Mucosa of stomach (tissue), 1 donor: ENCODE measurements around the gene WDR43.
A peak's percentile ranks its signal among the peaks of the same experiment; 100 is the strongest.

Experiments used
- H3K27me3 ChIP-seq: one replicate; pipeline ENCODE4 v1.7.0; 2013; ENCODE audit warnings: mild to moderate bottlenecking, low read length; ENCODE audit not compliant: control insufficient read depth, insufficient read depth
- H3K36me3 ChIP-seq: one replicate; pipeline ENCODE4 v1.7.0; 2013; ENCODE audit warnings: low read length; ENCODE audit not compliant: control insufficient read depth, insufficient read depth
- H3K4me1 ChIP-seq: one replicate; pipeline ENCODE4 v1.7.0; 2013; ENCODE audit warnings: mild to moderate bottlenecking, low read length; ENCODE audit not compliant: control insufficient read depth, insufficient read depth
- H3K4me3 ChIP-seq: one replicate; pipeline ENCODE4 v1.7.0; 2013; ENCODE audit warnings: low read length
- H3K9ac ChIP-seq: one replicate; pipeline ENCODE4 v1.7.0; 2013; ENCODE audit warnings: mild to moderate bottlenecking, low read length, moderate library complexity
- H3K9me3 ChIP-seq: one replicate; pipeline ENCODE4 v1.7.0; 2013; ENCODE audit warnings: mild to moderate bottlenecking, low read length, moderate library complexity; ENCODE audit not compliant: control insufficient read depth
- donor health status: Pancreatic carcinoma.

Gene WDR43

GRCh38 chr2:28898048-28898447 is 3.6 kb downstream of the WDR43 start:
- no peaks in the 10 kb centered on the region for H3K36me3 ChIP-seq
- H3K4me3 ChIP-seq = no peak overlapping the region
- no peaks in the 10 kb centered on the region for H3K27me3 ChIP-seq
- H3K9ac ChIP-seq = no peak overlapping the region
- peaks cover 6% of the 10 kb centered on the region for H3K4me1 ChIP-seq
- no peaks in the 10 kb centered on the region for H3K9me3 ChIP-seq

GRCh38 chr2:28901202-28901601 is 6.7 kb downstream of the WDR43 start:
- H3K27me3 ChIP-seq = no peaks in the 10 kb centered on the region
- H3K4me1 ChIP-seq = peaks cover 3% of the 10 kb centered on the region
- H3K9me3 ChIP-seq = no peaks in the 10 kb centered on the region

DNA sequence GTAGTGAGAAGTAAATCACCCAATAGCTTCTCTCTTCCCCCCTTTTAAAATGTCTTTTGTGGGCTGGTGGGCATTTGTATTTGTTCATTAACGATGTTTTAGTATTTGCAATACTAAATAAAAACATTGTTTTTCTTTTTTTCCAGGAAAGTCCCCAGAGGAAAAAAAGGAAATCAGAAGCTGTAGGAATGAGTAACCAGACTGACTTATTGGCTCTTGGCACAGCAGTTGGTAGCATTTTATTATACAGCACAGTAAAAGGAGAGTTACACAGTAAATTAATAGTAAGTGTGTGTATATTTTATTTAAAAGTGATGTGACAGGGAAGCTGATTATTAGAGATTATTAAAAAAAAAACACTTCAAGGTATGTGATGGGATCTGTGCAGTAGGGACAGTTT is 7.4 kb downstream of the WDR43 start:
- Histone ChIP-seq H3K9ac (no peak overlapping the region), H3K36me3 (peaks cover 3% of the 10 kb centered on the region), H3K4me3 (no peak overlapping the region), H3K9me3 (no peaks in the 10 kb centered on the region), H3K27me3 (no peaks in the 10 kb centered on the region), H3K4me1 (no peaks in the 10 kb centered on the region)

More at GRCh38 chr2:28901202-28901601, 6.7 kb downstream of the WDR43 start:
- Histone ChIP-seq H3K36me3 (no peaks in the 10 kb centered on the region), H3K9ac (no peak overlapping the region), H3K4me3 (no peak overlapping the region)

DNA sequence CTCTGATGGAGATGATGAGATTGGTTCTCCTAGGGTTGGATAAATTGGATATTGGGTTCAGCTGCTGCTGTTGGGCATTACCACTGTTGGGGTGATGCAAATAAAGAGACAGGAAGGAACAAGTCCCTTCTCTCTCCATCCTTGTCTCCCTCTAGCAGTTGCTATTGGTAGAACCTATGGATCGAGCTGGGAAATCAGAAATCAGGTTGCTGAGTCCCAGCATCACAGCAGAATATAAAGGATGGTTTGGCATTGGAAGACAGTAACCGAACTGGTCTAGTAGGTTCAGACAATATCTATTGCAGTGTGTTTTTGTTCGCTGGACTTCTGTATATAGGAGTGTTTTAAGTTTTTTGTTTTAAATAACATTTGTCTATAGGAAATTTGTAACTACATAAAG is 8.1 kb downstream of the WDR43 start:
- no peaks in the 10 kb centered on the region for H3K4me1 ChIP-seq
- H3K9me3 ChIP-seq = no peaks in the 10 kb centered on the region
- H3K36me3 ChIP-seq = peaks cover 3% of the 10 kb centered on the region
- no peak overlapping the region for H3K9ac ChIP-seq
- no peaks in the 10 kb centered on the region for H3K27me3 ChIP-seq
- H3K4me3 ChIP-seq = no peak overlapping the region

GRCh38 chr2:28904295-28904694 is 9.8 kb downstream of the WDR43 start:
- H3K9ac ChIP-seq = no peak overlapping the region
- H3K36me3 ChIP-seq = peaks cover 3% of the 10 kb centered on the region
- H3K4me3 ChIP-seq = no peak overlapping the region
- H3K4me1 ChIP-seq = no peaks in the 10 kb centered on the region
- no peaks in the 10 kb centered on the region for H3K9me3 ChIP-seq
- H3K27me3 ChIP-seq = no peaks in the 10 kb centered on the region

GRCh38 chr2:28904802-28905457 is 10.5 kb downstream of the WDR43 start:
- Histone ChIP-seq H3K4me3 (no peak overlapping the region), H3K27me3 (no peaks in the 10 kb centered on the region), H3K9me3 (no peaks in the 10 kb centered on the region), H3K36me3 (peaks cover 3% of the 10 kb centered on the region), H3K4me1 (no peaks in the 10 kb centered on the region), H3K9ac (peak overlapping the region; percentile 3)

- H3K36me3 ChIP-seq = peaks cover 3% of the 10 kb centered on the region
- no peaks in the 10 kb centered on the region for H3K9me3 ChIP-seq
- H3K4me3 ChIP-seq = no peak overlapping the region
- H3K9ac ChIP-seq = no peak overlapping the region
- no peaks in the 10 kb centered on the region for H3K27me3 ChIP-seq
- H3K4me1 ChIP-seq = no peaks in the 10 kb centered on the region
Measured at GRCh38 chr2:28905533-28905932, 11.1 kb downstream of the WDR43 start.

DNA sequence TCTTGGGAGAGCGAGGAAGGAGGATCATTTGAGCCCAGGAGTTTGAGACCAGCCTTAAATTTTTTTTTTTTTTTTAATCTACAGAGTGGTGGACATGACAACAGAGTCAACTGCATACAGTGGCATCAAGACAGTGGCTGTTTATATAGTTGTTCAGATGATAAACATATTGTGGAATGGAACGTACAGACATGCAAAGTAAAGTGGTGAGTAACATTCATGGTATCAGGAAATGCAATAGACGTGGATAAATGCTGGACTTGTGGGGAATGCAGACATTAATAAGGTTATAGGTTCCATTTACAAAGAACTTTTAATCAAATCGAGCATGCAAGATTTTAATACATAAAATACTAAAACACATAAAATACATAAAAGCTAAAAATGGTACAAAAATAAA is 11.9 kb downstream of the WDR43 start:
- Histone ChIP-seq H3K4me3 (no peak overlapping the region), H3K27me3 (no peaks in the 10 kb centered on the region), H3K9ac (no peak overlapping the region), H3K36me3 (peaks cover 3% of the 10 kb centered on the region), H3K4me1 (no peaks in the 10 kb centered on the region), H3K9me3 (no peaks in the 10 kb centered on the region)

- H3K36me3 ChIP-seq = peaks cover 3% of the 10 kb centered on the region
Measured at GRCh38 chr2:28906821-28907220, 12.4 kb downstream of the WDR43 start.

GRCh38 chr2:28908172-28908571 is 13.7 kb downstream of the WDR43 start:
- Histone ChIP-seq H3K9me3 (no peaks in the 10 kb centered on the region), H3K4me3 (no peak overlapping the region), H3K4me1 (no peaks in the 10 kb centered on the region), H3K36me3 (peaks cover 3% of the 10 kb centered on the region), H3K9ac (no peak overlapping the region), H3K27me3 (no peaks in the 10 kb centered on the region)

More at GRCh38 chr2:28906821-28907220, 12.4 kb downstream of the WDR43 start:
- Histone ChIP-seq H3K9ac (no peak overlapping the region), H3K4me1 (no peaks in the 10 kb centered on the region), H3K27me3 (no peaks in the 10 kb centered on the region), H3K9me3 (no peaks in the 10 kb centered on the region), H3K4me3 (no peak overlapping the region)

DNA sequence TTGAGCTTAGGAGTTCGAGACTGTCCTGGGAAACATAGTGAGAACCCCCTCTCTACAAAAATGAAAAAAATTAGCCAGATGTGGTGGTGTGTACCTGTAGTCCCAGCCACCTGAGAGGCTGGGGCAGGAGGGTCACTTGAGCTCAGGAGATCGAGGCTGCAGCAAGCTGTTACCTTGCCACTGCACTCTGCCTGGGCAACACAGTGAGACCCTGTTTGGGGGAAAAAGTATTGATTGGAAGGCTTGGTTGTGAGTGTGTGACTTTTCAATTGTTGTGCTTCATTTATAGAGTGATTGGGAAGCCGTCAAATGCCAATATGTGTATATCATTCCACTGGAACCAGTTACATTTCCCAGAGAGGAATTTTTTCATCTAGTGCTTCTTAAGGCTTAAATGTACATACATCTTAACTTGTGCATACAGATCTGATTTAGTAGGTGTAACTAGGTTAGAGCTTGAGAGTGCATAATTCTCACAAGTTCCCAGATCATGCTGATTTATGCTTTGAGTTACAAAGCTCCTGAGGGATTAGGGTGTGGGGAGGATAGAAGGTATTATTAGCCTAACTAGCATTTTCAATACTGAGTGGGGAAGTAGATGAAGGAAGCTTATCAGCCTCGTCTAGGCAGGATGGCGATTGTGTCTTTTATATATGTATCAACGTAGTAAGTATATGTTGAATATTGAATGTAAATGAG is 15.3 kb downstream of the WDR43 start:
- Histone ChIP-seq H3K9ac (no peak overlapping the region), H3K4me1 (no peaks in the 10 kb centered on the region), H3K4me3 (no peak overlapping the region), H3K27me3 (no peaks in the 10 kb centered on the region), H3K9me3 (no peaks in the 10 kb centered on the region), H3K36me3 (peaks cover 3% of the 10 kb centered on the region)

GRCh38 chr2:28915939-28916338 is 21.5 kb downstream of the WDR43 start:
- Histone ChIP-seq H3K9ac (no peak overlapping the region), H3K27me3 (no peaks in the 10 kb centered on the region), H3K4me3 (no peak overlapping the region), H3K4me1 (no peaks in the 10 kb centered on the region), H3K9me3 (no peaks in the 10 kb centered on the region), H3K36me3 (peaks cover 3% of the 10 kb centered on the region)
